Osteocyte (in vitro differentiated cells): Measurements from ENCODE around the gene BEND7. TPM values are rescaled to one million over a fixed set of nuclear protein-coding genes. Genes with fewer than 3 reads are reported as not detected.

ENCODE experiments used
- DNase-seq: peaks from one replicate; pipeline ENCODE4 v3.0.0; 2021; ENCODE audit warnings: mixed read lengths; ENCODE audit not compliant: unreplicated experiment; ENCODE audit errors: extremely low spot score
- H3K27ac Mint-ChIP-seq: one replicate; pipeline ENCODE4 v1.8.0; 2021; ENCODE audit warnings: mild to moderate bottlenecking, mixed read lengths; ENCODE audit not compliant: unreplicated experiment
- H3K27me3 Mint-ChIP-seq: one replicate; pipeline ENCODE4 v1.8.0; 2021; ENCODE audit warnings: mixed read lengths; ENCODE audit not compliant: unreplicated experiment
- H3K36me3 Mint-ChIP-seq: one replicate; pipeline ENCODE4 v1.8.0; 2021; ENCODE audit warnings: mixed read lengths; ENCODE audit not compliant: unreplicated experiment
- H3K4me1 Mint-ChIP-seq: one replicate; pipeline ENCODE4 v1.8.0; 2021; ENCODE audit warnings: mixed read lengths; ENCODE audit not compliant: unreplicated experiment
- H3K4me3 Mint-ChIP-seq: one replicate; pipeline ENCODE4 v1.8.0; 2021; ENCODE audit warnings: mild to moderate bottlenecking, moderate library complexity, mixed read lengths; ENCODE audit not compliant: unreplicated experiment
- H3K9me3 Mint-ChIP-seq: one replicate; pipeline ENCODE4 v1.8.0; 2021; ENCODE audit warnings: mixed read lengths; ENCODE audit not compliant: unreplicated experiment
- CTCF ChIP-seq: fragments of 200-600 bp; sonication (generic); IDR thresholded peaks from 2 replicates; pipeline ENCODE4 v1.5.0; 2021; ENCODE audit warnings: antibody characterized with exemption, mild to moderate bottlenecking, moderate library complexity
- long read RNA-seq: library from polyadenylated mRNA; unstranded; transcript quantifications from one replicate; pipeline ENCODE4 v2.0.0, GENCODE V29; 2021
- total RNA-seq: library from RNA; stranded (reverse); gene quantifications from 2 replicates; pipeline ENCODE4 v1.2.1, GENCODE V29; 2021

BEND7 gene
- 6.7 and 12.4 TPM in 2 replicates for total RNA-seq
- long read RNA-seq, partial matches to known transcripts: 0 of 4 reads
- long read RNA-seq, other reads (novel, unspliced or antisense): 4 of 4 reads

GRCh38 chr10:13528875-13529713 is at the start of gene BEND7:
Gene BEND7 (minus strand): TSS chr10:13529014. CDS start chr10:13528533, 481 bp downstream.
- no peaks in the 10 kb centered on the region for H3K36me3 Mint-ChIP-seq
- DNase-seq: no peak
- H3K9me3 Mint-ChIP-seq: no peaks in the 10 kb centered on the region
- H3K27me3 Mint-ChIP-seq: peaks cover 8% of the 10 kb centered on the region
- peak within 1 kb of the TSS; percentile 31 for H3K27ac Mint-ChIP-seq
- TF ChIP-seq CTCF: no peak
- peak within 1 kb of the TSS; percentile 78 for H3K4me3 Mint-ChIP-seq
- H3K4me1 Mint-ChIP-seq: peaks cover 17% of the 10 kb centered on the region

GRCh38 chr10:13573960-13574359 is 45.1 kb upstream of the BEND7 start:
- no peak for TF ChIP-seq CTCF

GRCh38 chr10:13571541-13571940 is 42.7 kb upstream of the BEND7 start:
- Mint-ChIP-seq H3K4me1 (no peaks in the 10 kb centered on the region), H3K9me3 (peaks cover 16% of the 10 kb centered on the region), H3K27me3 (peaks cover 68% of the 10 kb centered on the region), H3K27ac (no peak overlapping the region), H3K36me3 (peaks cover 4% of the 10 kb centered on the region), H3K4me3 (no peak overlapping the region)
- TF ChIP-seq CTCF: no peak
- no peak for DNase-seq

More at GRCh38 chr10:13573960-13574359, 45.1 kb upstream of the BEND7 start:
- Mint-ChIP-seq H3K27ac (no peak overlapping the region), H3K4me3 (no peak overlapping the region), H3K9me3 (peaks cover 16% of the 10 kb centered on the region), H3K4me1 (no peaks in the 10 kb centered on the region), H3K27me3 (peaks cover 73% of the 10 kb centered on the region), H3K36me3 (peaks cover 4% of the 10 kb centered on the region)
- DNase-seq: no peak

- no peaks in the 10 kb centered on the region for H3K4me1 Mint-ChIP-seq
- peaks cover 56% of the 10 kb centered on the region for H3K27me3 Mint-ChIP-seq
- no peaks in the 10 kb centered on the region for H3K36me3 Mint-ChIP-seq
- H3K4me3 Mint-ChIP-seq: no peak overlapping the region
- TF ChIP-seq CTCF: no peak
- no peak overlapping the region for H3K27ac Mint-ChIP-seq
- DNase-seq: no peak
- H3K9me3 Mint-ChIP-seq: peaks cover 14% of the 10 kb centered on the region
Observed at GRCh38 chr10:13567030-13567429, 38.2 kb upstream of the BEND7 start.

- no peak overlapping the region for H3K27ac Mint-ChIP-seq
- peak; percentile 34 for DNase-seq
- no peaks in the 10 kb centered on the region for H3K36me3 Mint-ChIP-seq
- no peak overlapping the region for H3K4me3 Mint-ChIP-seq
- peaks cover 14% of the 10 kb centered on the region for H3K9me3 Mint-ChIP-seq
- peaks cover 7% of the 10 kb centered on the region for H3K4me1 Mint-ChIP-seq
- peaks cover 37% of the 10 kb centered on the region for H3K27me3 Mint-ChIP-seq
- no peak for TF ChIP-seq CTCF
Observed at GRCh38 chr10:13564576-13564975, 35.8 kb upstream of the BEND7 start.
